Right ventricle myocardium inferior (tissue), 1 donor: ENCODE data around the gene ZBTB32. TPM values are rescaled to one million over a fixed set of nuclear protein-coding genes. Genes with fewer than 3 reads are reported as not detected.

ENCODE experiments used
- ATAC-seq: fragments of 200-7000 bp; cut with Tn5 transposase; one replicate; pipeline ENCODE4 v1.9.1; 2020; ENCODE audit warnings: mild to moderate bottlenecking, moderate library complexity
- DNase-seq: peaks from one replicate; pipeline ENCODE4 v3.0.0; 2021; ENCODE audit errors: missing footprints
- intact Hi-C: fragments of 100-400 bp; cut with DNase I; formaldehyde crosslinking; loops from one replicate; pipeline ENCODE4 v1.11.0; 2022
- total RNA-seq: library from RNA; stranded (reverse); fragmentation: NEBNext Ultra II Directional; extraction: Animal tissue kit (Norgen Biotek cat#: 25700); gene quantifications from one replicate; pipeline ENCODE4 v1.2.1, GENCODE V29; 2021
- donor health status: DM: no; HTN: yes; CAD: no; lungs with severe emphysema.

ZBTB32 gene
- total RNA-seq, 1 donor from 2014 or later: not detected

GRCh38 chr19:35756377-35757230, 52.2 kb downstream of the ZBTB32 start, which contains the start of gene HSPB6:
Gene HSPB6 (minus strand): TSS chr19:35757029. CDS start chr19:35757008, 21 bp downstream.
- DNase-seq (peak; percentile 88), ATAC-seq (peak; percentile 43)
- intact Hi-C loops: loop anchor here (1.0 kb wide), 1 partner anchor 40 kb away; no protein-coding TSS in a partner anchor

GRCh38 chr19:35757231-35757748, 52.9 kb downstream of the ZBTB32 start:
- intact Hi-C loops: loop anchor here (1.0 kb wide), 1 partner anchor 41 kb away; no protein-coding TSS in a partner anchor
- DNase-seq (peak; percentile 94), ATAC-seq (peak; percentile 66)

- ATAC-seq: peak; percentile 79
- intact Hi-C loops: loop anchor here (1.0 kb wide), 1 partner anchor 42 kb away; no protein-coding TSS in a partner anchor
- peak; percentile 99 for DNase-seq
Measured at GRCh38 chr19:35757749-35758608, 53.6 kb downstream of the ZBTB32 start, which contains the start of gene PROSER3. Gene PROSER3 (plus strand): TSS chr19:35758176. CDS start chr19:35758216, 40 bp downstream.

GRCh38 chr19:35759697-35760096, 55.3 kb downstream of the ZBTB32 start:
- intact Hi-C loops: no loop called here
- ATAC-seq (no peak), DNase-seq (peak; percentile 49)

GRCh38 chr19:35760711-35761349, 56.5 kb downstream of the ZBTB32 start:
- ATAC-seq (no peak), DNase-seq (no peak)
- intact Hi-C loops: no loop called here

- intact Hi-C loops: no loop called here
- peak; percentile 63 for DNase-seq
Measured at GRCh38 chr19:35764432-35765315, 60.3 kb downstream of the ZBTB32 start.

More at GRCh38 chr19:35764432-35765315, 60.3 kb downstream of the ZBTB32 start:
- ATAC-seq: no peak

Other genes starting within 250 kb of the ZBTB32 start
- gene KRTDAP, start 214.1 kb upstream of the ZBTB32 start, total RNA-seq: not detected
- 3.4 TPM for gene DMKN, start 190.9 kb upstream of the ZBTB32 start, total RNA-seq
- gene SBSN, start 176.2 kb upstream of the ZBTB32 start, total RNA-seq: not detected
- not detected for gene GAPDHS, start 171.1 kb upstream of the ZBTB32 start, total RNA-seq
- 84.6 TPM for gene TMEM147, start 158.9 kb upstream of the ZBTB32 start, total RNA-seq
- gene ATP4A, start 140.9 kb upstream of the ZBTB32 start, total RNA-seq: not detected
- not detected for gene PMIS2, start 118.4 kb upstream of the ZBTB32 start, total RNA-seq
- 5.2 TPM for gene HAUS5, start 91.8 kb upstream of the ZBTB32 start, total RNA-seq
- 51.5 TPM for gene RBM42, start 75.5 kb upstream of the ZBTB32 start, total RNA-seq
- 0.68 TPM for gene ETV2, start 62.8 kb upstream of the ZBTB32 start, total RNA-seq
- gene COX6B1, start 56.2 kb upstream of the ZBTB32 start, total RNA-seq: 1,537 TPM
- gene UPK1A, start 38.0 kb upstream of the ZBTB32 start, total RNA-seq: not detected
- 12.7 TPM for gene KMT2B, start 13.4 kb downstream of the ZBTB32 start, total RNA-seq
- 5.1 TPM for gene IGFLR1, start 37.9 kb downstream of the ZBTB32 start, total RNA-seq
- 19.5 TPM for gene U2AF1L4, start 40.9 kb downstream of the ZBTB32 start, total RNA-seq
- gene PSENEN, start 41.1 kb downstream of the ZBTB32 start, total RNA-seq: 44.7 TPM
- gene LIN37, start 44.0 kb downstream of the ZBTB32 start, total RNA-seq: 8.2 TPM
- gene HSPB6, start 52.5 kb downstream of the ZBTB32 start, total RNA-seq: 662 TPM
- 5.1 TPM for gene PROSER3, start 53.6 kb downstream of the ZBTB32 start, total RNA-seq
- gene ARHGAP33, start 71.0 kb downstream of the ZBTB32 start, total RNA-seq: 4.2 TPM
- gene PRODH2, start 108.3 kb downstream of the ZBTB32 start, total RNA-seq: not detected
- not detected for gene NPHS1, start 147.9 kb downstream of the ZBTB32 start, total RNA-seq
- not detected for gene KIRREL2, start 152.4 kb downstream of the ZBTB32 start, total RNA-seq
- gene APLP1, start 164.0 kb downstream of the ZBTB32 start, total RNA-seq: 20.5 TPM
- gene NFKBID, start 196.0 kb downstream of the ZBTB32 start, total RNA-seq: 2.1 TPM
- gene HCST, start 198.0 kb downstream of the ZBTB32 start, total RNA-seq: 6.3 TPM
- 34.5 TPM for gene TYROBP, start 203.7 kb downstream of the ZBTB32 start, total RNA-seq
- gene LRFN3, start 231.8 kb downstream of the ZBTB32 start, total RNA-seq: 8.4 TPM